ENCODE measurements around the gene CCAR1.

DNA sequence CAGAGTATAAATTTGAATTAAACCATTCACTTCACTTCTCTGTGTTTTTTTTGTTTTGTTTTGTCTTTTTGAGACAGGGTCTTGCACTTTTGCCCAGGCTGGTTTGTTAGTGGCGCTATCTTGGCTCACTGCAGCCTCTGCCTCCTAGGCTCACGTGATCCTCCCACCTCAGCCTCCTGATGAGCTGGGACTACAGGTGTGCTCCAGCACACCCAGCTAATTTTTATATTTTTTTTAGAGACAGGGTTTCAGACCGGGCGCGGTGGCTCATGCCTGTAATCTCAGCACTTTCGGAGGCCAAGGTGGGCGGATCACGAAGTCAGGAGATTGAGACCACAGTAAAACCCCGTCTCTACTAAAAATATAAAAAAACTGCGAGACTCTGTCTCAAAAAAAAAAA is 69.4 kb downstream of the CCAR1 start:
- no peak for TF ChIP-seq CTCF (IDR thresholded peaks at IDR 0.05; ENCODE audit: low read depth, low read length, poor library complexity, severe bottlenecking)
- TF ChIP-seq EZH2phosphoT487 (IDR thresholded peaks at IDR 0.05; ENCODE audit: borderline replicate concordance, low read length), result no peak
